Measurements from ENCODE around the gene PLEKHH3. TPM values are rescaled to one million over a fixed set of nuclear protein-coding genes. Genes with fewer than 3 reads are reported as not detected.

The PLEKHH3 gene
- total and polyA plus RNA-seq, 2 of the 4 experiments (the other 2 are of a cell fraction): 2.9 to 10.5 TPM

DNA sequence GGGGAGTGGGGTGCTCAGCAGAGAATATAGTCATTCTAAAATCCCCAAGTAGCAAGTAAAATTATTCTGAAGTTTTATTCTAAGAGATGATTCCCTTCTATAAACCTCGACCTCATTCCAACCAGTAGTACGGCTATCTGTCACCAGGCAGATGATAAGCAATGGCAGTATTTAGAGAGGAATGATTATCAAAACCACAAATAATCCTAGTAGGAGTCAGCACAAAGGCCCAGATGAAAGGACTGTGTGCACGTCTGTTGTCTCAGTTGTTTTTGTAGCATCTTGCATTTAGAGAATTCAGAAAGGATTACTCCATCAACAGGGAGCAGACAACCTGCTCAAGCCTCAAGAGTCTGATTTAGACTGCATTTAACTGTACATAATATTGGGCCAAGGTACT lies 46.8 kb upstream of the PLEKHH3 start:
- Histone ChIP-seq H3K79me1 (ENCODE audit: low read depth in 1 of 2, low read length in 2 of 2) (no peaks in the 10 kb centered on the region), H2AK5ac (ENCODE audit: low read depth, low read length) (no peak overlapping the region), H3K56ac (ENCODE audit: extremely low read depth, insufficient read depth, low read length) (no peak overlapping the region; the same call in 1 of the 2 replicates), H4K8ac (ENCODE audit: low read depth in 2 of 2, low read length in 2 of 2) (no peak overlapping the region), H3K4ac (ENCODE audit: low read depth, low read length) (no peak overlapping the region), H3K4me1 (ENCODE audit: control insufficient read depth, insufficient read depth, low read length) (no peaks in the 10 kb centered on the region), H3K27ac (ENCODE audit: insufficient read depth, low read length) (no peak overlapping the region), H4K91ac (ENCODE audit: insufficient read depth, low read depth, low read length) (no peak overlapping the region), H3K4me3 (ENCODE audit: insufficient read depth, low read depth, low read length) (no peak overlapping the region), H2AK9ac (replicated peaks; ENCODE audit: low read depth, low read length, poor library complexity) (no peak overlapping the region), H2BK20ac (ENCODE audit: low read depth, low read length) (no peak overlapping the region), H3K36me3 (ENCODE audit: control insufficient read depth, insufficient read depth, low read length) (peaks cover 31% of the 10 kb centered on the region), H3K9me1 (ENCODE audit: insufficient read depth, low read length) (no peaks in the 10 kb centered on the region), H4K5ac (ENCODE audit: low read depth, low read length) (no peak overlapping the region), H2BK120ac (ENCODE audit: low read depth, low read length) (no peak overlapping the region), H2AFZ (replicated peaks; ENCODE audit: low read length, poor library complexity) (no peak overlapping the region), H3K27me3 (ENCODE audit: control insufficient read depth, insufficient read depth, low read length) (no peaks in the 10 kb centered on the region), H3K14ac (replicated peaks; ENCODE audit: low read depth, low read length) (no peak overlapping the region), H3K9ac (ENCODE audit: low read depth, low read length) (no peak overlapping the region), H3K18ac (ENCODE audit: low read depth, low read length) (no peak overlapping the region), H3K9me3 (ENCODE audit: control insufficient read depth, insufficient read depth, low read length) (no peaks in the 10 kb centered on the region), H4K20me1 (ENCODE audit: insufficient read depth, low read length) (no peaks in the 10 kb centered on the region), H2BK15ac (ENCODE audit: low read depth, low read length) (no peak overlapping the region), H2BK5ac (ENCODE audit: low read depth, low read length, poor library complexity, severe bottlenecking) (no peak overlapping the region), H3K4me2 (ENCODE audit: low read depth, low read length) (no peak overlapping the region), H3K23ac (ENCODE audit: low read depth, low read length) (no peak overlapping the region)
- WGBS, 2 experiments (ENCODE audit: extremely low coverage in 2 of 2, insufficient read length in 1 of 2): no CpG with 5 or more reads among the region's 3 CpGs
- in situ Hi-C loops (cut with MboI; ENCODE audit: low sequenced_read_pairs) (loop anchor here (10.0 kb wide), 1 partner anchor 211 kb away; no protein-coding TSS in a partner anchor), dilution Hi-C loops (cut with HindIII; ENCODE audit: low sequenced_read_pairs, unreplicated experiment) (no loop called here), intact Hi-C loops (cut with micrococcal nuclease) (no loop called here)
- DNase-seq (no peak), ATAC-seq (ENCODE audit: low read depth) (no peak)
- ChIA-PET POLR2A (ENCODE audit: unreplicated experiment) (no interaction called here), CTCF (no interaction called here)
- BruUV-seq (replicated peaks): no TSS peak
- TF ChIP-seq POLR2A (IDR thresholded peaks at IDR 0.05; ENCODE audit: low read depth, low read length) (no peak), BHLHE40 (IDR thresholded peaks at IDR 0.05; ENCODE audit: low read depth, low read length) (no peak), MAZ (IDR thresholded peaks at IDR 0.05; ENCODE audit: borderline replicate concordance, low read depth, low read length) (no peak), CHD1 (IDR thresholded peaks at IDR 0.05; ENCODE audit: low read depth, low read length) (no peak), RCOR1 (IDR thresholded peaks at IDR 0.05; ENCODE audit: insufficient replicate concordance, low read length) (no peak), MAFK (IDR thresholded peaks at IDR 0.05; ENCODE audit: low read depth, low read length) (no peak), MXI1 (IDR thresholded peaks at IDR 0.05; ENCODE audit: borderline replicate concordance, low read depth, low read length) (no peak), RFX5 (IDR thresholded peaks at IDR 0.05; ENCODE audit: low read depth, low read length) (no peak), CEBPB (IDR thresholded peaks at IDR 0.05; ENCODE audit: low read depth, low read length) (no peak), SMC3 (IDR thresholded peaks at IDR 0.05; ENCODE audit: low read depth, low read length) (no peak), NFE2L2 (IDR thresholded peaks at IDR 0.05; ENCODE audit: low read depth, low read length) (no peak), FOS (IDR thresholded peaks at IDR 0.05; ENCODE audit: low read depth, low read length) (no peak)
- TF ChIP-seq, protein P1, sequence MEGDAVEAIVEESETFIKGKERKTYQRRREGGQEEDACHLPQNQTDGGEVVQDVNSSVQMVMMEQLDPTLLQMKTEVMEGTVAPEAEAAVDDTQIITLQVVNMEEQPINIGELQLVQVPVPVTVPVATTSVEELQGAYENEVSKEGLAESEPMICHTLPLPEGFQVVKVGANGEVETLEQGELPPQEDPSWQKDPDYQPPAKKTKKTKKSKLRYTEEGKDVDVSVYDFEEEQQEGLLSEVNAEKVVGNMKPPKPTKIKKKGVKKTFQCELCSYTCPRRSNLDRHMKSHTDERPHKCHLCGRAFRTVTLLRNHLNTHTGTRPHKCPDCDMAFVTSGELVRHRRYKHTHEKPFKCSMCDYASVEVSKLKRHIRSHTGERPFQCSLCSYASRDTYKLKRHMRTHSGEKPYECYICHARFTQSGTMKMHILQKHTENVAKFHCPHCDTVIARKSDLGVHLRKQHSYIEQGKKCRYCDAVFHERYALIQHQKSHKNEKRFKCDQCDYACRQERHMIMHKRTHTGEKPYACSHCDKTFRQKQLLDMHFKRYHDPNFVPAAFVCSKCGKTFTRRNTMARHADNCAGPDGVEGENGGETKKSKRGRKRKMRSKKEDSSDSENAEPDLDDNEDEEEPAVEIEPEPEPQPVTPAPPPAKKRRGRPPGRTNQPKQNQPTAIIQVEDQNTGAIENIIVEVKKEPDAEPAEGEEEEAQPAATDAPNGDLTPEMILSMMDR (conservative IDR thresholded peaks at IDR 0.05; ENCODE audit: low read depth, low read length): no peak
- TF ChIP-seq, protein P2, sequence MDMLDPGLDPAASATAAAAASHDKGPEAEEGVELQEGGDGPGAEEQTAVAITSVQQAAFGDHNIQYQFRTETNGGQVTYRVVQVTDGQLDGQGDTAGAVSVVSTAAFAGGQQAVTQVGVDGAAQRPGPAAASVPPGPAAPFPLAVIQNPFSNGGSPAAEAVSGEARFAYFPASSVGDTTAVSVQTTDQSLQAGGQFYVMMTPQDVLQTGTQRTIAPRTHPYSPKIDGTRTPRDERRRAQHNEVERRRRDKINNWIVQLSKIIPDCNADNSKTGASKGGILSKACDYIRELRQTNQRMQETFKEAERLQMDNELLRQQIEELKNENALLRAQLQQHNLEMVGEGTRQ (IDR thresholded peaks at IDR 0.05; ENCODE audit: low read depth, low read length): no peak
- TF ChIP-seq, protein P3, sequence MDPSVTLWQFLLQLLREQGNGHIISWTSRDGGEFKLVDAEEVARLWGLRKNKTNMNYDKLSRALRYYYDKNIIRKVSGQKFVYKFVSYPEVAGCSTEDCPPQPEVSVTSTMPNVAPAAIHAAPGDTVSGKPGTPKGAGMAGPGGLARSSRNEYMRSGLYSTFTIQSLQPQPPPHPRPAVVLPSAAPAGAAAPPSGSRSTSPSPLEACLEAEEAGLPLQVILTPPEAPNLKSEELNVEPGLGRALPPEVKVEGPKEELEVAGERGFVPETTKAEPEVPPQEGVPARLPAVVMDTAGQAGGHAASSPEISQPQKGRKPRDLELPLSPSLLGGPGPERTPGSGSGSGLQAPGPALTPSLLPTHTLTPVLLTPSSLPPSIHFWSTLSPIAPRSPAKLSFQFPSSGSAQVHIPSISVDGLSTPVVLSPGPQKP (IDR thresholded peaks at IDR 0.05; ENCODE audit: borderline replicate concordance, low read depth, low read length): no peak
